ENCODE results near the gene C6orf89. TPM values are rescaled to one million over a fixed set of nuclear protein-coding genes. Genes with fewer than 3 reads are reported as not detected.

The C6orf89 gene
- total RNA-seq, 1 experiment from 2014 or later = 11.8 TPM

GRCh38 chr6:36945301-36945700 lies 59.5 kb downstream of the C6orf89 start:
- WGBS (ENCODE audit: extremely low coverage, insufficient read length, low lambda C conversion rate) = no CpG with 5 or more reads among the region's 4 CpGs
- H3K36me3 Mint-ChIP-seq (ENCODE audit: insufficient read depth in 1 of 3, low read depth in 3 of 3) = peaks cover under 1 to 9% (median 3%) of the 10 kb centered on the region in 3 experiments; a peak in 3 of 7 replicates
- no peak overlapping the region for H3K4me3 Mint-ChIP-seq

More at GRCh38 chr6:36945301-36945700, 59.5 kb downstream of the C6orf89 start:
- no peaks in the 10 kb centered on the region for H3K79me2 ChIP-seq (ENCODE audit: insufficient read depth, low read length)
- Mint-ChIP-seq H3K9me3 (peaks cover 12 to 16% of the 10 kb centered on the region in 2 experiments; a peak in 3 of 5 replicates), H3K4me1 (peaks cover 19 to 24% of the 10 kb centered on the region in 2 experiments), H3K27me3 (ENCODE audit: low read depth) (peaks cover 6% of the 10 kb centered on the region; the same call in 1 of the 2 replicates), H3K27ac (no peak overlapping the region)
- no peak overlapping the region for H3K56ac ChIP-seq (ENCODE audit: insufficient read length, low read depth, low read length)
- no peaks in the 10 kb centered on the region for H3K79me1 ChIP-seq (ENCODE audit: insufficient read depth, low read depth, low read length, poor library complexity, severe bottlenecking)
- H3K18ac ChIP-seq (ENCODE audit: insufficient read length, low read depth, low read length) = no peak overlapping the region
- H2AK5ac ChIP-seq (ENCODE audit: insufficient read length, low read length) = no peak overlapping the region
- H4K20me1 ChIP-seq (ENCODE audit: control insufficient read depth, insufficient read depth, insufficient read length) = no peaks in the 10 kb centered on the region
- TF ChIP-seq CTCF (conservative IDR thresholded peaks at IDR 0.05) = no peak
- H4K5ac ChIP-seq (ENCODE audit: insufficient read length, low read depth, low read length) = no peak overlapping the region
- peaks cover 4% of the 10 kb centered on the region for H3K4me1 ChIP-seq (ENCODE audit: insufficient read depth, low read length)
- H4K91ac ChIP-seq (ENCODE audit: insufficient read length, low read depth, low read length) = no peak overlapping the region
- no peak overlapping the region for H2BK5ac ChIP-seq (ENCODE audit: insufficient read length, low read length)
- H3K27me3 ChIP-seq (ENCODE audit: insufficient read depth, low read length) = no peaks in the 10 kb centered on the region
- H3K4me2 ChIP-seq (ENCODE audit: insufficient read depth, insufficient read length, low read length) = no peak overlapping the region
- H3K14ac ChIP-seq (ENCODE audit: insufficient read depth, low read length) = no peak overlapping the region
- H3K4ac ChIP-seq (ENCODE audit: low read depth, low read length) = no peak overlapping the region
- no peak overlapping the region for H3T11ph ChIP-seq (ENCODE audit: low read length)
- H3K23me2 ChIP-seq (ENCODE audit: insufficient read length, low read depth, low read length, poor library complexity, severe bottlenecking) = no peaks in the 10 kb centered on the region
- H3K23ac ChIP-seq (ENCODE audit: insufficient read length, low read depth, low read length) = no peak overlapping the region
- no peak overlapping the region for H2AFZ ChIP-seq (ENCODE audit: low read length)
- DNase-seq = no peak
- no peak overlapping the region for H2BK12ac ChIP-seq (ENCODE audit: insufficient read length, low read depth, low read length)
- H4K8ac ChIP-seq (replicated peaks; ENCODE audit: insufficient read length, low read depth, low read length) = no peak overlapping the region
- no peak overlapping the region for H3K27ac ChIP-seq (ENCODE audit: insufficient read length, low read depth, low read length)
- no peak overlapping the region for H2BK20ac ChIP-seq (ENCODE audit: low read depth, low read length, poor library complexity, severe bottlenecking)
- no peaks in the 10 kb centered on the region for H3K9me3 ChIP-seq (ENCODE audit: control insufficient read depth, low read depth, low read length)
- H2BK15ac ChIP-seq (ENCODE audit: low read depth, low read length) = no peak overlapping the region
- no peak overlapping the region for H2BK120ac ChIP-seq (ENCODE audit: low read depth, low read length, poor library complexity, severe bottlenecking)
- H3K9ac ChIP-seq (ENCODE audit: extremely low read depth, insufficient read length, low read length) = no peak overlapping the region

Data from H9 (cell line).